ENCODE results near the gene SHROOM3. TPM values are rescaled to one million over a fixed set of nuclear protein-coding genes. Genes with fewer than 3 reads are reported as not detected.

Gene SHROOM3
- total RNA-seq, 4 donors from 2014 or later, result 44.4 to 101 (median 88.5) TPM

DNA sequence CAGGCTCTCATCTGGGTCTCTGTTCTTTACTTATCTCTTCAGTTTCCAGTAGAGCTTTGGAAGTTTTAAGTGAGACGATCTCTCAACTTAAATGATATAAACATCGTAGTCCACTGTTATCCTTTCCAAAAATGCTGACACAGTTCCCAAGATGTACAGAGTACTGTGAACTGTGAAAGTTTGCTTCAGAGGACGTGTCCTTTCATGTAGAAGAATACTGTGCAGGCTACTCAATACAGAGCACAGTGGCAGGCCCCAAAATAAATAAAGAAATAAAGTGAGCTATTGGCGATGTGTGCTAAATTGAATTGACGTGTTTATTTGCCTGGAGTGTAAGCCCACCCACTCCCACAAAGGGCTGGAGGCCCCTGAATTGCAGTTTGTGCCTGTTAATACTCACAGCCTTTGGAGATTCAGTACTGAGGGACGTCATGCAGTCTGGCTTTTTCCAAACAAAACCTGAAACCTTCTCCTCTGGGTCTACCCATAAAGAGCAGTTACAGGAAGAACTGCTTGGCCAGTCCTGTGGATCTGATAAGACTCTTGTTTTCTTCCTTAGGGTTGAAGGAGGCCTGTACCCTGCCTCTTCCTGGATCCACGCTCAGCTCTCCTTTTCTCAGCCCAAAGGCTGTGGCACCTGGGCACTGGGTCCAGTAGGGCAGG, 396.8 kb downstream of the SHROOM3 start:
- Histone ChIP-seq H3K9me3 (no peaks in the 10 kb centered on the region), H3K27ac (replicated peaks in 1 of 4) (peak overlapping the region; percentile 45 to 71 (median 56)), H3K36me3 (no peaks in the 10 kb centered on the region), H3K4me3 (no peak overlapping the region), H3K4me1 (peaks cover 14 to 23% (median 19%) of the 10 kb centered on the region in 4 donors), H3K27me3 (no peaks in the 10 kb centered on the region)
- TF ChIP-seq, protein P1, sequence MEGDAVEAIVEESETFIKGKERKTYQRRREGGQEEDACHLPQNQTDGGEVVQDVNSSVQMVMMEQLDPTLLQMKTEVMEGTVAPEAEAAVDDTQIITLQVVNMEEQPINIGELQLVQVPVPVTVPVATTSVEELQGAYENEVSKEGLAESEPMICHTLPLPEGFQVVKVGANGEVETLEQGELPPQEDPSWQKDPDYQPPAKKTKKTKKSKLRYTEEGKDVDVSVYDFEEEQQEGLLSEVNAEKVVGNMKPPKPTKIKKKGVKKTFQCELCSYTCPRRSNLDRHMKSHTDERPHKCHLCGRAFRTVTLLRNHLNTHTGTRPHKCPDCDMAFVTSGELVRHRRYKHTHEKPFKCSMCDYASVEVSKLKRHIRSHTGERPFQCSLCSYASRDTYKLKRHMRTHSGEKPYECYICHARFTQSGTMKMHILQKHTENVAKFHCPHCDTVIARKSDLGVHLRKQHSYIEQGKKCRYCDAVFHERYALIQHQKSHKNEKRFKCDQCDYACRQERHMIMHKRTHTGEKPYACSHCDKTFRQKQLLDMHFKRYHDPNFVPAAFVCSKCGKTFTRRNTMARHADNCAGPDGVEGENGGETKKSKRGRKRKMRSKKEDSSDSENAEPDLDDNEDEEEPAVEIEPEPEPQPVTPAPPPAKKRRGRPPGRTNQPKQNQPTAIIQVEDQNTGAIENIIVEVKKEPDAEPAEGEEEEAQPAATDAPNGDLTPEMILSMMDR (IDR thresholded peaks at IDR 0.05), result no peak
- no peak for TF ChIP-seq EP300 (IDR thresholded peaks at IDR 0.05)
- intact Hi-C loops (cut with DNase I), result no loop called here
- DNase-seq (ENCODE audit: extremely low spot score), result no peak
- 59% methylated on average over 7 of the region's 7 CpGs for WGBS

Small RNAs within 50 kb of the gene (small RNA-seq; reads per million reads assigned to genes)
- 0 reads per million in 3 donors for gene MIR4450
- gene RF00278, result 0 reads per million in 3 donors
- 0 reads per million in 3 donors for gene RNU6-145P

Other genes starting within 250 kb of the SHROOM3 start
- 100 to 1,000 TPM in 2 of 4 donors, 10 to 100 TPM in 2; 89.3 to 118 (median 106) TPM for gene SCARB2, start 221.4 kb upstream of the SHROOM3 start, total RNA-seq
- gene FAM47E, start 183.5 kb upstream of the SHROOM3 start, total RNA-seq, result 1 to 10 TPM; 2.0 to 2.2 (median 2.1) TPM
- 10 to 100 TPM; 14.8 to 30.2 (median 17.7) TPM for gene STBD1, start 128.5 kb upstream of the SHROOM3 start, total RNA-seq
- 1 to 10 TPM in 3 of 4 donors, under 1 TPM in 1; 0.66 to 1.8 (median 1.3) TPM for gene CCDC158, start 14.1 kb upstream of the SHROOM3 start, total RNA-seq

Measured in esophagus muscularis mucosa (tissue), 4 donors.